Epithelial cell of proximal tubule (primary cell): Measurements from ENCODE around the gene KLHL29. TPM values are rescaled to one million over a fixed set of nuclear protein-coding genes. Genes with fewer than 3 reads are reported as not detected.

ENCODE experiments used
- DNase-seq: peaks from one replicate; pipeline ENCODE4 v3.0.0-alpha.2; 2011; ENCODE audit warnings: low read depth
- H3K4me3 ChIP-seq: 2 replicates; pipeline ENCODE4 v1.5.1; 2011; ENCODE audit warnings: low read depth, mild to moderate bottlenecking, low read length
- CTCF ChIP-seq: conservative IDR thresholded peaks from 2 replicates; pipeline ENCODE4 v1.5.1; 2012; ENCODE audit warnings: low read depth, mild to moderate bottlenecking, low read length
- total RNA-seq: library from RNA; depleted of rRNA; stranded (reverse); fragments of >200 nt; gene quantifications from 2 replicates; pipeline ENCODE4 v1.2.3, GENCODE V29; 2015

Gene KLHL29
- total RNA-seq, 1 donor from 2014 or later = 12.0 TPM

- H3K4me3 ChIP-seq = no peak overlapping the region
- no peak for TF ChIP-seq CTCF
- no peak for DNase-seq
Measured at GRCh38 chr2:23568626-23569190, 183.7 kb downstream of the KLHL29 start.

- no peak for DNase-seq
- H3K4me3 ChIP-seq = no peak overlapping the region
- TF ChIP-seq CTCF = no peak
Measured at GRCh38 chr2:23569761-23570365, 184.9 kb downstream of the KLHL29 start.

GRCh38 chr2:23571085-23571484, 186.1 kb downstream of the KLHL29 start:
- DNase-seq = no peak
- no peak overlapping the region for H3K4me3 ChIP-seq
- TF ChIP-seq CTCF = no peak

- DNase-seq = no peak
- no peak overlapping the region for H3K4me3 ChIP-seq
- no peak for TF ChIP-seq CTCF
Measured at GRCh38 chr2:23571527-23572282, 186.7 kb downstream of the KLHL29 start.

GRCh38 chr2:23574919-23575654, 190.1 kb downstream of the KLHL29 start:
- no peak for TF ChIP-seq CTCF
- H3K4me3 ChIP-seq = no peak overlapping the region
- no peak for DNase-seq

- no peak for DNase-seq
- TF ChIP-seq CTCF = no peak
- H3K4me3 ChIP-seq = no peak overlapping the region
Measured at GRCh38 chr2:23578964-23579671, 194.1 kb downstream of the KLHL29 start.
